Epithelial cell of proximal tubule (primary cell): ENCODE data around the gene BICRA. TPM values are rescaled to one million over a fixed set of nuclear protein-coding genes. Genes with fewer than 3 reads are reported as not detected.
"Not testable (repeated sequence)": the region's sequence is repeated elsewhere in the genome, so short reads cannot be mapped to it uniquely, and the experiment has no call there.

Source experiments
- DNase-seq: peaks from one replicate; pipeline ENCODE4 v3.0.0-alpha.2; 2011; ENCODE audit warnings: low read depth
- H3K4me3 ChIP-seq: 2 replicates; pipeline ENCODE4 v1.5.1; 2011; ENCODE audit warnings: low read depth, mild to moderate bottlenecking, low read length
- total RNA-seq: library from RNA; depleted of rRNA; stranded (reverse); fragments of >200 nt; gene quantifications from 2 replicates; pipeline ENCODE4 v1.2.3, GENCODE V29; 2015
- TF ChIP-seq, protein P1 (sequence below): conservative IDR thresholded peaks from 2 replicates; pipeline ENCODE4 v1.5.1; 2012; ENCODE audit warnings: low read depth, mild to moderate bottlenecking, low read length

BICRA gene
- total RNA-seq, 1 donor from 2014 or later, result 2.1 TPM

DNA sequence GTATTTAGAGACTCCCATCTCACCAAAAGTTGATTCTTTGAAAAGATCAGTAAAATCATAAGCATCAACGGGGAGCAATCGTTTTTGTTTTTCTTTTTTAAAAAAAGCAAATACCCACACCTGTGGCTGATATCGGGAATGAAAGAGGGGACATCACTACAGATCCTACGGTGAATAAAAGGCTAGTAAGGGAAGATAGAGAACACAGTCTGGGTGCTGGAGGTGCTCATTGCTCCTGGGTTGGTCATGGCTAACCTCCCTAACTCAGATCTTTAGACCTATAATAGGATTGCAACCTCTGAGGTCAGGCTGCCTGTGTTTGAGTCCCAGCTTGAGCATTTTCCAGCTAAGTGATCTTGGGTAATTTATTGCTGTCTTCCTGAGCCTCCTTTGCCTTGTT, 105.4 kb downstream of the BICRA start:
- no peak for DNase-seq
- TF ChIP-seq, protein P1, sequence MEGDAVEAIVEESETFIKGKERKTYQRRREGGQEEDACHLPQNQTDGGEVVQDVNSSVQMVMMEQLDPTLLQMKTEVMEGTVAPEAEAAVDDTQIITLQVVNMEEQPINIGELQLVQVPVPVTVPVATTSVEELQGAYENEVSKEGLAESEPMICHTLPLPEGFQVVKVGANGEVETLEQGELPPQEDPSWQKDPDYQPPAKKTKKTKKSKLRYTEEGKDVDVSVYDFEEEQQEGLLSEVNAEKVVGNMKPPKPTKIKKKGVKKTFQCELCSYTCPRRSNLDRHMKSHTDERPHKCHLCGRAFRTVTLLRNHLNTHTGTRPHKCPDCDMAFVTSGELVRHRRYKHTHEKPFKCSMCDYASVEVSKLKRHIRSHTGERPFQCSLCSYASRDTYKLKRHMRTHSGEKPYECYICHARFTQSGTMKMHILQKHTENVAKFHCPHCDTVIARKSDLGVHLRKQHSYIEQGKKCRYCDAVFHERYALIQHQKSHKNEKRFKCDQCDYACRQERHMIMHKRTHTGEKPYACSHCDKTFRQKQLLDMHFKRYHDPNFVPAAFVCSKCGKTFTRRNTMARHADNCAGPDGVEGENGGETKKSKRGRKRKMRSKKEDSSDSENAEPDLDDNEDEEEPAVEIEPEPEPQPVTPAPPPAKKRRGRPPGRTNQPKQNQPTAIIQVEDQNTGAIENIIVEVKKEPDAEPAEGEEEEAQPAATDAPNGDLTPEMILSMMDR, result no peak
- H3K4me3 ChIP-seq, result peak overlapping the region; percentile 82

DNA sequence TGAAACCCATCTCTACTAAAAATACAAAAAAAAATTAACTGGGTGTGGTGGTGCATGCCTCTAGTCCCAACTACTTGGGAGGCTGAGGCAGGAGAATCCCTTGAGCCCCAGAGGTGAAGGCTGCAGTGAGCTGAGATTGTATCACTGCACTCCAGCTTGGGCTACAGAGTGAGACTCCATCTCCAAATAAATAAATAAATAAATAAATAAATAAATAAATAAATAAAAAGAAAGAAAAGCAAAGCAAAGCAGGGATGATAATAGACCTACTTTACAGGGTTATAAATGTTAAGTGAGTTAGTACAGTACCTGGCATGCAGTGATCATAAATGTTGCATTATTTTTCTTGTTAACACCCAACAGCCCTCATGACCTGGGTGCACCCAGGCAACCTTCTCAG, 105.9 kb downstream of the BICRA start:
- H3K4me3 ChIP-seq, result peak overlapping the region; percentile 82
- not testable (repeated sequence) for DNase-seq

DNA sequence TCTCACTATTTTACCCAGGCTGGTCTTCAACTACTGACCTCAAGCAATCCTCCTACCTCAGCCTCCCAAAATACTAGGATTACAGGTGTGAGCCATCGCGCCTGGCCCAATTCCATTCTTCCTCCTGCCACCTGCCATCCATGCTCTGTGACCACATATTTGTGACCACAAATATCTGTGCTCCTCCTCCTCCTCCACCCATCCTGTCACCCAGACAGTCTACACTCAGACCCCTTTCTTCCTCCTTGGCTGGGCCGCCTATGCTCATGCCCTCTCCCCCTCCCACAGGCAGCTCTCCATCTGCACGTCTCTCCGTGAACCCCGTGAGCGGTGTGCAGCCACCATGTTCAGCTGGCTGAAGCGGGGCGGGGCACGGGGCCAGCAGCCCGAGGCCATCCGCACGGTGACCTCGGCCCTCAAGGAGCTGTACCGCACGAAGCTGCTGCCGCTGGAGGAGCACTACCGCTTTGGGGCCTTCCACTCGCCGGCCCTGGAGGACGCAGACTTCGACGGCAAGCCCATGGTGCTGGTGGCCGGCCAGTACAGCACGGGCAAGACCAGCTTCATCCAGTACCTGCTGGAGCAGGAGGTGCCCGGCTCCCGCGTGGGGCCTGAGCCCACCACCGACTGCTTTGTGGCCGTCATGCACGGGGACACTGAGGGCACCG, 107.5 kb downstream of the BICRA start:
- H3K4me3 ChIP-seq, result no peak overlapping the region
- DNase-seq, result no peak
- TF ChIP-seq, protein P1, result no peak

DNA sequence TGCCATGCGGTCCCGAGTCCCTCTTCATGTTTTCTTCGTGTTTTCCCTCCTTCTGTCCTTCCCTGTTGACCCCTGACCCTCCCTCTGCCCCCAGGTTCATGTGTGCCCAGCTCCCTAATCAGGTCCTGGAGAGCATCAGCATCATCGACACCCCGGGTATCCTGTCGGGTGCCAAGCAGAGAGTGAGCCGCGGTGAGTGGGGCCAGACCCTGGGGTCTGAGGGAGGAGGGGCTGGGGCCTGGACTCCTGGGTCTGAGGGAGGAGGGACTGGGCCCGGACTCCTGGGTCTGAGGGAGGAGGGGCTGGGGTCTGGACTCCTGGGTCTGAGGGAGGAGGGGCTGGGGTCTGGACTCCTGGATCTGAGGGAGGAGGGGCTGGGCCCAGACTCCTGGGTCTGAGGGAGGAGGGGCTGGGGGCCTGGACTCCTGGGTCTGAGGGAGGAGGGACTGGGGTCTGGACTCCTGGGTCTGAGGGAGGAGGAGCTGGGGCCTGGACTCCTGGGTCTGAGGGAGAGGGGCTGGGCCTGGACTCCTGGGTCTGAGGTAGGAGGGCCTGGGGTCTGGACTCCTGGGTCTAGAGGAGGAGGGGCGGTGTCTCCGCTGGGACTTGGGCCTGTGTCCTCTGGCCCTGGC, 109.6 kb downstream of the BICRA start:
- H3K4me3 ChIP-seq, DNase-seq: not testable (repeated sequence)

DNA sequence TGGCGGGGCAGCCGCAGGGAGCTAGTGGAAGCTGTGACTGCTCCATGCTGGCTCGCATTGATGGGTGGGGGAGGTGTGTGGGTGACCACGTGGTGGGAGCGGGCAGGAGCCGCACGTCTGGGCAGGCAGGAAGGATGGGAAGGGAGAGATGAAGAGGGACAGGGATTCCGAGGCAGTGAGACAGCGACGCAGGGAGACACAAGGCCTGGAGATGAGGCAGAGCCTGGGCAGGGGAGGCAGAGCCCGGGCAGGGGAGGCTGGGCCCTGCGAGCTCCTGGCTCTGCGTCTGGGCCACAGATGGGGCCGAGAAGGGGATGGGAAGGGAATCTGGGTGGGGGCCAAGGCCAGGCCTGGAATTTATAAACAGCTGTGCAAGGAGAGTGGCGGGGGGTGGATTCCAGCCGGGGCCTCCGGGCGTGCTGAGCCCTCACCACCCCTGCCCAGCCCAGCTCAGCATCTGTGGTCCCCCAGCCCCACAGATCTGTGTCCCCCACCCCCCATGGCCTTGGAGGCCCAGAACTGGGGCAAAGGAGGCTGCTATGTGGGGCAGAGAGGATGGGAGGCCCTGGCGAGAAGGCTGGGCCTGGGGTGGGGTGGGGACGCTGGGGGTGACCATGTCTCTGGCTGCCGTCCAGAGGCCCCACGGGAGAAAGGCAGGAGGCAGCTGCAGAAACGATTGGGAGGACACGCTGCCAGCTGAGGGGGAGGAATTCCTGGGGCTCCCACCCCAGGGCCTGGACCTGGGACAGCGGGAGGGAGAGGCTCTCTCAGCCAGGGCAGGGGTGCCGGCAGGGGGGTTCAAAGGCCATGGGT, 110.3 kb downstream of the BICRA start:
- TF ChIP-seq, protein P1, result no peak
- DNase-seq, result no peak
- H3K4me3 ChIP-seq, result no peak overlapping the region

DNA sequence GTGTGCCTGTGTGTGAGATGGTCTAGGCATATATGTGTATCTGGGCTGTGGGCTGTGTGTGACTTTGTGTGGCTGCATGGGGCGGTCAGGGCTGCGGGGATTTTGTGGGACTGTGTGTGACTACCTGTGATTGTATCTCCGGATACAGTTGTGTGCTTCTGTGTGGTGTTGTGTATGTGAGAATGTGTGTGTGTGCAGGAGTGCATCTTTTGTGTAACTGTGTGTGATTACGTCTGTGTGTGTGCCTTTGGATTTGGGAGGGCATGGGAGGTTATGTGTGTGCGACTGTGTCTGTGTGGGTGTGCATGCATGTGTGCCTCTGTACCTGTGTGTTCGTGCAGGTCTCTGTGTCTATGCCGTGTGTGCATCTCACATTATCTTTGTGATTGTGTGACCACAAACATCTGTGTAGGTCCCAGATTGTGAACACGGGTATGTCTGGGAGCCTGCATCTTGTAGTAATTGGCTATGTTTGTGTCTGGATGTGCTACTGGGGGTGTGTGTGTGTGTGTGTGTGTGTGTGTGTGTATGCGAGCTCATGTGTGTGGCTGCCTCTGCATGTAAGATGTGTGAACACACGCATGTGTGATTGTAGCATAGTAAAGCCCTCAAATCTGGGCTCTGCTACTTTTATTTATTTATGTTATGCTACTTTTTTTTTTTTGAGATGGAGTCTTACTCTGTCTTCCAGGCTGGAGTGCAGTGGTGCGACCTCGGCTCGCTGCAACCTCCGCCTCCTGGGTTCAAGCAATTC, 111.9 kb downstream of the BICRA start:
- no peak overlapping the region for H3K4me3 ChIP-seq
- TF ChIP-seq, protein P1, result no peak
- DNase-seq, result no peak

DNA sequence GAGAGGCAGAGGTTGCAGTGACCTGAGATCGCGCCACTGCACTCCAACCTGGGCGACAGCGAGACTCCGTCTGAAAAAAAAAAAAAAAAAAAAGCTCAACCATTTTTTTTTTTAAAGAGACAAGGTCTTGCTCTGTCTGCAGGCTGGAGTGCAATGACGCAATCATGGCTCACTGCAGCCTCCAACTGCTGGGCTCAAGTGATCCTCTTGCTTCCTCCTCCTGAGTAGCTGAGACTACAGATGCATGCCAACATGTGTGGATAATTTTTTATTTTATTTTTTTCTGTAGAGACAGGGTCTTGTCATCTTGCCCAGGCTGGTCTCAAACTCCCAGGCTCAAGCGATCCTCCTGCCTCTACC, 114.6 kb downstream of the BICRA start:
- no peak for DNase-seq
- TF ChIP-seq, protein P1, result no peak
- peak overlapping the region; percentile 26 for H3K4me3 ChIP-seq
